GM18951 (cell line): ENCODE measurements around the gene ZNF219.

ENCODE experiments used
- POLR2A ChIP-seq: IDR thresholded peaks from 4 replicates; pipeline ENCODE4 v1.6.1; 2011; ENCODE audit warnings: mild to moderate bottlenecking; ENCODE audit not compliant: insufficient read length, insufficient read depth; ENCODE audit errors: extremely low read depth
- in situ Hi-C: fragments of 300-500 bp; cut with MboI; formaldehyde crosslinking; loops from one replicate; pipeline ENCODE4 v1.12.0; 2022; ENCODE audit warnings: low sequenced_read_pairs, mixed read lengths, inconsistent platforms; ENCODE audit not compliant: unreplicated experiment

The ZNF219 gene

DNA sequence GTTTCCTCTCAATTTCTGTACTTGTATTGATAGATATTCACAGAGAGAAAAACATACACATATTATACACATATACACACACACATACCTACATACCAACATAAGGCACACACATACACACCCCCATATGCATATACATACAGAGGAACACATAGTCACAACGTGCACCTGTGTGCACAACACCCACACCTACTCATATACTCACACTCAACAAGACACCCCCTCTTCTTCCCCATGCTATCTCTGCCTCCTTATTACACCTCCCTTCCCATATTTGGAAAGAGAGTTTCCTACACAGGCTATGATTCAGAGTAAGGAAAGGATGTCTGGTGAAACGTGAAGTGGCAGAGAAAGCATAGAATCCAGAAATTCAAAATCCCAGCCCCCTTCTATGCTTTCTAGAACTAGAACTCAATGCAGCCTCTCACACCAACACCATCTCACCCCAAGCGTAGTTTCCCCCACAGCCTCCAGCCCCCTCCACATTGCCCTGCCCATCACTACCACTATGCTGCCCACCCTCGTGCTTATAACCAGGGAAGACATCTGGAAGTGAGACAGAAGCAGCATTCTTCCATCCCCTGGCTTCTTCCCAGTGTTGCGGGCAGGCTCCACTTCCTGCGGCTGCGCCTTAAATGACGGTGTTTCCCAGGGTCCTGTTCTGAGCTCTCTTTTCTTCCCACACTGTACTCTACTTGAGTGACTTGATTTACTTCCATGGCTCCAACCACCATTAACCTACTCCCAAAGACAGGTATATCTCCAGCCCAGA, 38.4 kb downstream of the ZNF219 start:
- TF ChIP-seq POLR2A: no peak
- in situ Hi-C loops: no loop called here

DNA sequence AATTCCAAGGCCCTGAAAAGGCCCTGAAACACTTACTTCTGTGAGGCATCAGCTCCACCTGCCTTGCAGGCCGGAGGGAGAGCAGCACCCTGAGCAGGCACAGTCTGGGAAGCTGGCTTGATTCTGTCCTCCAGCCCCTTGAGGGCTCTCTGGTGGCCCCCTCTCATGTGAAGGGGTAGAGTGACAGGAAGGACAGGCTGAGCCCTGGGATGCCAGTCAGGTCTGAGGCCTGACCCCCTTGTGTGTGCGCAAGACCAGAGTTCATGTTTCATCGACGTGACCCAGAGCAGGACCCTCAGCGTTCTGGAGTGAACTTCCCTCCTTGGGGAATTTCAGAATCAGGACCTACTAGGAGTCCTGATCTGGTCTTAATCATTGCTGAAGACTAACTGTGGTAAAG, 39.6 kb downstream of the ZNF219 start:
- no peak for TF ChIP-seq POLR2A
- in situ Hi-C loops: no loop called here

DNA sequence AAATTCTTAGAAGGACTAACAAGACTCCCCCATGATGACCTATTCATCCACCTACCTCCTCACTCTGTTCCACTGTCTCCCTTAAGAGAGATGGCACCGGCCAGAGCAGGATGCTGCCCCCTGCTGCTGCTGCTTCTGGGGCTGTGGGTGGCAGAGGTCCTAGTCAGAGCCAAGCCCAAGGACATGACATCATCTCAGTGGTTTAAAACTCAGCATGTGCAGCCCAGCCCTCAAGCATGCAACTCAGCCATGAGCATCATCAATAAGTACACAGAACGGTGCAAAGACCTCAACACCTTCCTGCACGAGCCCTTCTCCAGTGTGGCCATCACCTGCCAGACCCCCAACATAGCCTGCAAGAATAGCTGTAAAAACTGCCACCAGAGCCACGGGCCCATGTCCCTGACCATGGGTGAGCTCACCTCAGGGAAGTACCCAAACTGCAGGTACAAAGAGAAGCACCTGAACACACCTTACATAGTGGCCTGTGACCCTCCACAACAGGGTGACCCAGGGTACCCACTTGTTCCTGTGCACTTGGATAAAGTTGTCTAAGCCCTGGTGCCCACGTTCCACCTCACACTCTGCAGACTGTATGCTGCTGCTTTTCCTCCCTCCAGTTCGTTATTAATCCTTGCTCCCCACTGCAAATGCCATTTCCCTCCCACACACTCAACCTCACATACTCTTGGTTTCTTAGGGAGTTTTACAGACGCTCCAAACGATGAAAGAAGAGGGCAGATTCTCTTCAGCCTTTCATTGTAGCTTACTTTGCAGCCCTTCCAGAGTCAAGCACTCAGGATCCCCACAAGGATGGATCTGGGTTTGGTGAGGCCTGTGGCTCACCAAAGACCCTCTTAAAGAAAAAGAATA, 40.4 kb downstream of the ZNF219 start, which contains the start of gene RNASE8:
Gene RNASE8 (plus strand): TSS at position 20 of the 873 bp plus-strand sequence. CDS start 71 bp downstream, at position 91.
- in situ Hi-C loops: no loop called here
- TF ChIP-seq POLR2A: no peak

DNA sequence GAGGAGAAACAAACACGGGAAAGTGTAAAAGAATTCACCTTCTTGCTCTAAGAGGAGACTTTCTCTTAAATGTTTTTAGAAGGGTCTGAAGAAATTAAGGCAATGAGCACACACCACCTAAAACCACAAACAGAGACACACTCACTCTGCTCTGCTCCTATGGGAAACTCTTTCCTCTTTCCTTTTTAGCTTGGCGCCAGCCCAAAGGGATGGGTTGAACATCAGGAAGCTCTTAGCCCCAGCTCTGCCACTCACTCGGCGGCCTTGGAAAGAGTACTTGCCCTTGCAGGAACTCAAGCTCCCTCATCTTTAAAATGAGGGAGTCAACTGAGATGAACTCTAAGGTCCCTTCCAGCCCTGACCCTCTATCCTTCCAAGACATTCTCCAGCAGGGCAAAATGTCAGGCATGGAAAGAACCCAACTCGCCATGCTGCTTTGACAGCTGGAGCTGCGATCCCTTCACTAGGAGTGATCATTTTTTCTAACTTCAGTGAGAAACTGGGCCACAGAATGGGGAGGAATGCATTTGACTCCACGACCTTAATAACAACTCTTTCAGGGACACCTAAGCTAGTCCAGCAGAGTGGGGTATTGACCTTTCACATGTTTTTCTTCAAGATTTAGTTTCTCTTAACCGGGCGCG, 41.8 kb downstream of the ZNF219 start:
- in situ Hi-C loops: no loop called here
- TF ChIP-seq POLR2A: no peak

DNA sequence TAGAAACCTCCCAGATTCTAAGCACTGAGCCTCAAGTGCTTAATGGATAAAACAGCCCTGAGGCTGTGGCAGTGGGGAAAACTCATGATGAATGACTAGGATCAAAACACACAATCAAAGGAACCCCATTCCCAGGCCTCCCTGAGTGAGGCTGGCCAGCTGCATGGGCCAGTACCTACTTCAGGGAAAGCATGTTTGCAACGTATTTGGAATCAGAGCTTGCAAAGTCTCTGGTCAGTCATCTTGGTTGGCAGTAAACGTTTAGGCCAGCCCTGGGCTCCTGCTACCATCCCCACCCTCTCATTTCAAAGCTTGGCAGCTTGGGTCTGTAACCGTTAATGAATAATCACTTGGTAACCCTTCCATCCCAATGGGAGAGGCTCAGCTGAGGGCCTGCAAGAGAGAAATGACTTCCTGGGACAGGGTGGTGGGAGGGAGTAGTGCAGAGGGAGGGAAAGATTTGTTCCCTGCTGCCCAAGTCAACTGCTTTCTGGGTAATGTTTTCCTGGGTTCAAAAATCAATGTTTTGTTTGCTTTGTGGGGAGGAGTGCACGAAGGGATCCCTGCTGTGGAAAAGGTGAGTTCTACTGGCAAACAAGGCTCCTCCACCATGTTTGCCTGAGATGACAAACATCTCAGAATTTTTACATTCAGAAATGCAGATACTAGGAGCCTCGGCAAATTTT, 42.9 kb downstream of the ZNF219 start:
- in situ Hi-C loops: no loop called here
- no peak for TF ChIP-seq POLR2A

DNA sequence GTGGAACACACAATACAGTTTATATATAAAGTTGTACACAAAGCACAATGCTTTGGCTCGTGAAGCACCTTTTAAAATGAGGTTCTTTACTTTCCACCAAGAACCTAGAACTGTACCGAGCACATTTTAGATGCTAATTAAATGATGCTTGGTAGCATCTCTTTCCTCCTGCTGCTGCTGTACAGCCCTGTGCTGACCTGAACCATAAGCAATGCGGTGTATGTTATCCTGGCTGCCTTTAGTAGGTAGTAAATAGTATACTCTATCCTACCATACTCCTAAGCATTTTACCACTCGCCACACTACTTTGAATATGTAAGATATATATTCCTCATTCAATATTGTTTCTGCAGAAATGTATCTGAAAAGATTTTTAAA, 43.7 kb downstream of the ZNF219 start:
- in situ Hi-C loops: no loop called here
- no peak for TF ChIP-seq POLR2A

- in situ Hi-C loops: no loop called here
These were observed 44.2 kb downstream of the ZNF219 start for GRCh38 chr14:21054123-21054767.

DNA sequence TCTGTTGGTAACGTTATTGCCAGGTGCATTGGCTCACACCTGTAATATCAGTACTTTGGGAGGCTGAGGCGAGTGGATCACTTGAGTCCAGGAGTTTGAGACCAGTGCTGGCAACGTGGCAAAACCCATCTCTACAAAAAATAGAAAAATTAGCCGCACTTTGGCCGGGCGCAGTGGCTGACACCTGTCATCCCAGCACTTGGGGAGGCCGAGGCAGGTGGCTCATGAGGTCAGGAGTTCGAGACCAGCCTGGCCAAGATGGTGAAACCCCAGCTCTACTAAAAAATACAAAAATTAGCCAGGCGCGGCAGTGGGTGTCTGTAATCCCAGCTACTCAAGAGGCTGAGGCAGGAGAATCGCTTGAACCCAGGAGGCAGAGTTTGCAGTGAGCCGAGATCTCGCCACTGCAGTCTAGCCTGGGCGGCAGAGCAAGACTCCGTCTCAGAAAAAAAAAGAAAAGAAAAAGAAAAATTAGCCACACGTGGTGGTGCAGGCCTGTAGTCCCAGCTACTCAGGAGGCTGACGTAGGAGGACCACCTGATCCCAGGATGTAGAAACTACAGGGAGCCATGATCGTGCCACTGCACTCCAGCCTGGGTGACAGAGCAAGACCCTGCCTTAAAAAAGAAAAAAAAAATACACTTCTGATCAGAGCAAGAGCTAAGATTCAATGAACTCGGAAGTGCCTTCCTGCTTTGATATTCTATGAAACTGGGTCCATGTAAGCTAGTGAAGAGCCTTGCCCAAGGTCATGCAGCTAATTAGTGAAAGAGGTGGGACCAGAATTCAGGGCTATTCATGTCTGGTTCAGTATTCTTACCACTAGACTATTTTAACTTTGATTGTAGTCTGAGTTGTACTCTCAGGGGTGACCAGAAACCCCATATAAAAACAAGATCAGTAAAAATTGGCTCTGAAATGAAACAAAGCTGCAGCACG, 45.0 kb downstream of the ZNF219 start:
- in situ Hi-C loops: no loop called here
- TF ChIP-seq POLR2A: no peak

More at GRCh38 chr14:21054123-21054767, 44.2 kb downstream of the ZNF219 start:
- TF ChIP-seq POLR2A: no peak

DNA sequence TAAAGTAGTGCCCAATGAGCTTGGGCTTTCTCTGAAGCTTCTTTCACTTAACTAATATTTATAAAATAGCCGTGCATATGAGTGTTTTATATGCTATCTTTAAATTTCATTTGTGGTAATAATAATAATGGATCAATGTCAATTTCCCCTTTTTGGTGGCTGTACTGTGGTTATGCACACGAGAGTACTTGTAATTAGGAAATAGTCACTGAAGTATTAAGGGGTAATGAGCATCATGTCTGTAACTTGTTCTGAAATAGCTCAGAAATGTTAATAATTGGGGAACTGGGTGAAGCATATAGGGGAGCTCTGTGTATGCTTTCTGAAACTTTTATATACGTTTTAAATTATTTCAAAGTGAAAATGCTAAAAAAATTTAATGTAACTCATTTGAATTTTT, 47.9 kb downstream of the ZNF219 start:
- no peak for TF ChIP-seq POLR2A
- in situ Hi-C loops: no loop called here

GRCh38 chr14:21049271-21049673, 49.2 kb downstream of the ZNF219 start:
- no peak for TF ChIP-seq POLR2A

DNA sequence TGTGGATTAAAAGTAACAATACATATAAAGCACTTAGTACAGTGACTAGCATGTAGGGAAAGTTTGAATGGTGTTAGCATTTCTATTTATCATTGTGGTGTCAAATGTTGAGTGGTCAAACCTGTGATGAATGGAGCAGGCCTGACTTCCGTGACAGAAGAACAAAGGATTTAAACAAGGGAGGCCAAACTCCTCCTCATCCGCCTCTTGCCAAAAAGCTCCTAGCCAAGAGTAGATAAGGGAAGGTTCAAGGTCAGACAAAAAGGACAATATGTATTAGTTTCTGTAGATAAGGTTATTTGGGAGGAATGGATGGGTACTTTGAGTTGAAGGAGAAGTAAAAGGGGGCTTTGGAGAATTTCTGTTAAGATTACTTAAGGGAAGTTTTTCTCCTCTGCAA, 49.8 kb downstream of the ZNF219 start:
- TF ChIP-seq POLR2A: no peak
- in situ Hi-C loops: no loop called here

More at GRCh38 chr14:21049271-21049673, 49.2 kb downstream of the ZNF219 start:
- in situ Hi-C loops: no loop called here
